ENCODE results near the gene UFC1.

The UFC1 gene

DNA sequence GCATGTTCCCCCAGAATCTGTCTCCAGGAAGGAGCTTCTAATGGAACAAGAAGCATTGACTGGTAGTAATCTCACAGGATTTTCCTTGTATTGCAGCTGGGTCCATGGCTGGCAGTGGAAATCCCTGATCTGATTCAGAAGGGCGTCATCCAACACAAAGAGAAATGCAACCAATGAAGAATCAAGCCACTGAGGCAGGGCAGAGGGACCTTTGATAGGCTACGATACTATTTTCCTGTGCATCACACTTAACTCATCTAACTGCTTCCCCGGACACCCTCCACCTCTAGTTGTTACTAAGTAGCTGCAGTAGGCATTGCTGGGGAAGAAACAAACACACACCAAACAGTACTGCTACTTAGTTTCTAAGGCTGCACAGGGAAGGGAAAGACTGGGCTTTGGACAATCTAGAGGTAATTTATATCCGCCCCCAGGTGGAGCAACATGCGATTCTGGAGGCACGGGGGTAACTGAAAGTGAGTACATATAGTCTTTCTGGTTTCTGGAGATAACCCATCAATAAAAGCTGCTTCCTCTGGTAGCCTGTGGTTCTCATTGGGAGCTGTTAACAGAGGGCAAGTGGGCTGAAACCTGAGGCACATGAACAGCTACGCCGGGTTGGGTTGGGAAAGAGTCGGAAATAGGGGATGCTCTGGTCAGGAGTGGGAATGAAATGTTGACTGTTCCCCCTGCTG lies 4.7 kb downstream of the UFC1 start:
- TF ChIP-seq ZC3H10 (CRISPR knock-in tag; IDR thresholded peaks at IDR 0.05): no peak
- TF ChIP-seq SNAI2 (CRISPR knock-in tag; IDR thresholded peaks at IDR 0.05): no peak
- no peak for TF ChIP-seq CSDC2 (CRISPR knock-in tag; IDR thresholded peaks at IDR 0.05)
- TF ChIP-seq CREB5 (CRISPR knock-in tag; IDR thresholded peaks at IDR 0.05; ENCODE audit: low read depth): no peak
- TF ChIP-seq, protein P1, sequence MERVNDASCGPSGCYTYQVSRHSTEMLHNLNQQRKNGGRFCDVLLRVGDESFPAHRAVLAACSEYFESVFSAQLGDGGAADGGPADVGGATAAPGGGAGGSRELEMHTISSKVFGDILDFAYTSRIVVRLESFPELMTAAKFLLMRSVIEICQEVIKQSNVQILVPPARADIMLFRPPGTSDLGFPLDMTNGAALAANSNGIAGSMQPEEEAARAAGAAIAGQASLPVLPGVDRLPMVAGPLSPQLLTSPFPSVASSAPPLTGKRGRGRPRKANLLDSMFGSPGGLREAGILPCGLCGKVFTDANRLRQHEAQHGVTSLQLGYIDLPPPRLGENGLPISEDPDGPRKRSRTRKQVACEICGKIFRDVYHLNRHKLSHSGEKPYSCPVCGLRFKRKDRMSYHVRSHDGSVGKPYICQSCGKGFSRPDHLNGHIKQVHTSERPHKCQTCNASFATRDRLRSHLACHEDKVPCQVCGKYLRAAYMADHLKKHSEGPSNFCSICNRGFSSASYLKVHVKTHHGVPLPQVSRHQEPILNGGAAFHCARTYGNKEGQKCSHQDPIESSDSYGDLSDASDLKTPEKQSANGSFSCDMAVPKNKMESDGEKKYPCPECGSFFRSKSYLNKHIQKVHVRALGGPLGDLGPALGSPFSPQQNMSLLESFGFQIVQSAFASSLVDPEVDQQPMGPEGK (CRISPR knock-in tag; IDR thresholded peaks at IDR 0.05; ENCODE audit: borderline replicate concordance): no peak
- TF ChIP-seq PPARA (CRISPR knock-in tag; IDR thresholded peaks at IDR 0.05; ENCODE audit: borderline replicate concordance): no peak
- no peak for ATAC-seq

DNA sequence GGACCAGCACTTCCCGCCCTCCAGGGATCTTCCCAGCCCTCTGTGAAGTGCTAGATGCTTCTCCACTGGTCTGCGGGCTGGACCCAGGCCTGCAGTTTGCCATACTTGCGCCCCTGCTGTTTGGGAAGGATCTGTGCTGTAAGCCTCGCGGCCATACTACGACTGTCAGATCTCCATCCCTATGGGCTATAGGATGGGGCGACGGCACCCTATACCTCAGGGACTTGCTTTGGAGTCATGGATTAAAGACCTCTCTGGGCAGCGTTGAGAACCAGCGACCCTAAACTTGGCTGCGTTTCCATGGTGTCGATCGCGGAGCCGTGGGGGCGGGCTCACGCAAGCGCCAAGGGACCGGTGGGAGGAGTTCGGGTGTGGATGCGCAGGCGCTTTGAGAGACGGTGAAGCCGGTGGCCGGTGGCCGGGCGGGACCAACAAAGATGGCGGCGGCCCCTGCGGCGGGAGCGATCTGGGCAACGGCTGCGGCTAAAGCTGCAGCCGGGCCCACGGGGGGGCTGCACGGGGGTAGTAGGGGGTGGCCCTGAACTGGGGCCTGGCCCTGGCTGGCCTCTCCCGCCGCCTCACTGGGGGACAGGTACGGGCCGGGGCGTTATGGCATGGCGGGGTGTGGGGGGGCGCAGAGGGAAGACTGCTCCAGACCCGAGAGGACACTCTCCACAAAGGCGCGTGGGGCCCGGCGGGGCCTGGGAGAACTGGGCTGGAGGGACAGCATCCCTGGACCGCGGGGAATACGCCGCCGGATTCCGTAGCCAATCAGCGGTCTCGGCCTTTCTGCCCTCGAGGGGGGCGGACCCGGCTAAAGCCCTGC lies 5.5 kb downstream of the UFC1 start, which contains the start of gene USP21:
TSS of gene USP21 (plus strand) at position 414 of the 826 bp plus-strand sequence. CDS start 1,141 bp downstream, outside the sequence.
- TF ChIP-seq CSDC2 (CRISPR knock-in tag; IDR thresholded peaks at IDR 0.05) (no peak), ZC3H10 (CRISPR knock-in tag; IDR thresholded peaks at IDR 0.05) (peak; percentile 72; the same call in 1 of the 2 replicates), TOX (CRISPR knock-in tag; IDR thresholded peaks at IDR 0.05; ENCODE audit: borderline replicate concordance) (peak; percentile 8; the same call in 1 of the 2 replicates), ZNF70 (CRISPR knock-in tag; IDR thresholded peaks at IDR 0.05) (no peak), ISL1 (CRISPR knock-in tag; IDR thresholded peaks at IDR 0.05) (no peak), RARB (CRISPR knock-in tag; IDR thresholded peaks at IDR 0.05) (peak; percentile 25; the same call in 1 of the 2 replicates), OSR1 (CRISPR knock-in tag; IDR thresholded peaks at IDR 0.05) (no peak), ARNTL (CRISPR knock-in tag; IDR thresholded peaks at IDR 0.05; ENCODE audit: borderline replicate concordance, low read depth) (no peak), SNAI2 (CRISPR knock-in tag; IDR thresholded peaks at IDR 0.05) (no peak), ZNF565 (CRISPR knock-in tag; conservative IDR thresholded peaks at IDR 0.05; ENCODE audit: low read depth) (no peak), ZFP30 (CRISPR knock-in tag; IDR thresholded peaks at IDR 0.05) (no peak), ESRRG (CRISPR knock-in tag; IDR thresholded peaks at IDR 0.05) (no peak), GLIS3 (CRISPR knock-in tag; IDR thresholded peaks at IDR 0.05) (no peak), BACH2 (CRISPR knock-in tag; IDR thresholded peaks at IDR 0.05; ENCODE audit: borderline replicate concordance) (no peak)
- TF ChIP-seq, protein P1 (CRISPR knock-in tag; IDR thresholded peaks at IDR 0.05; ENCODE audit: borderline replicate concordance): no peak
- TF ChIP-seq, protein P2, sequence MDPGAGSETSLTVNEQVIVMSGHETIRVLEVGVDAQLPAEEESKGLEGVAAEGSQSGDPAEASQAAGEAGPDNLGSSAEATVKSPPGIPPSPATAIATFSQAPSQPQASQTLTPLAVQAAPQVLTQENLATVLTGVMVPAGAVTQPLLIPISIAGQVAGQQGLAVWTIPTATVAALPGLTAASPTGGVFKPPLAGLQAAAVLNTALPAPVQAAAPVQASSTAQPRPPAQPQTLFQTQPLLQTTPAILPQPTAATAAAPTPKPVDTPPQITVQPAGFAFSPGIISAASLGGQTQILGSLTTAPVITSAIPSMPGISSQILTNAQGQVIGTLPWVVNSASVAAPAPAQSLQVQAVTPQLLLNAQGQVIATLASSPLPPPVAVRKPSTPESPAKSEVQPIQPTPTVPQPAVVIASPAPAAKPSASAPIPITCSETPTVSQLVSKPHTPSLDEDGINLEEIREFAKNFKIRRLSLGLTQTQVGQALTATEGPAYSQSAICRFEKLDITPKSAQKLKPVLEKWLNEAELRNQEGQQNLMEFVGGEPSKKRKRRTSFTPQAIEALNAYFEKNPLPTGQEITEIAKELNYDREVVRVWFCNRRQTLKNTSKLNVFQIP (CRISPR knock-in tag; IDR thresholded peaks at IDR 0.05; ENCODE audit: borderline replicate concordance, low read depth): no peak
- TF ChIP-seq, protein P3, sequence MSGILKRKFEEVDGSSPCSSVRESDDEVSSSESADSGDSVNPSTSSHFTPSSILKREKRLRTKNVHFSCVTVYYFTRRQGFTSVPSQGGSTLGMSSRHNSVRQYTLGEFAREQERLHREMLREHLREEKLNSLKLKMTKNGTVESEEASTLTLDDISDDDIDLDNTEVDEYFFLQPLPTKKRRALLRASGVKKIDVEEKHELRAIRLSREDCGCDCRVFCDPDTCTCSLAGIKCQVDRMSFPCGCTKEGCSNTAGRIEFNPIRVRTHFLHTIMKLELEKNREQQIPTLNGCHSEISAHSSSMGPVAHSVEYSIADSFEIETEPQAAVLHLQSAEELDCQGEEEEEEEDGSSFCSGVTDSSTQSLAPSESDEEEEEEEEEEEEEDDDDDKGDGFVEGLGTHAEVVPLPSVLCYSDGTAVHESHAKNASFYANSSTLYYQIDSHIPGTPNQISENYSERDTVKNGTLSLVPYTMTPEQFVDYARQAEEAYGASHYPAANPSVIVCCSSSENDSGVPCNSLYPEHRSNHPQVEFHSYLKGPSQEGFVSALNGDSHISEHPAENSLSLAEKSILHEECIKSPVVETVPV (CRISPR knock-in tag; IDR thresholded peaks at IDR 0.05): no peak
- peak; percentile 95 for ATAC-seq

GRCh38 chr1:161159913-161160243 lies 6.1 kb downstream of the UFC1 start:
- no peak for ATAC-seq
- TF ChIP-seq ZFP30 (CRISPR knock-in tag; IDR thresholded peaks at IDR 0.05): no peak
- TF ChIP-seq, protein P1 (CRISPR knock-in tag; IDR thresholded peaks at IDR 0.05; ENCODE audit: borderline replicate concordance): no peak
- no peak for TF ChIP-seq GLIS3 (CRISPR knock-in tag; IDR thresholded peaks at IDR 0.05)
- no peak for TF ChIP-seq PPARA (CRISPR knock-in tag; IDR thresholded peaks at IDR 0.05; ENCODE audit: borderline replicate concordance)
- TF ChIP-seq TCF4 (CRISPR knock-in tag; IDR thresholded peaks at IDR 0.05; ENCODE audit: borderline replicate concordance): no peak
- TF ChIP-seq ZNF70 (CRISPR knock-in tag; IDR thresholded peaks at IDR 0.05): no peak
- no peak for TF ChIP-seq BACH2 (CRISPR knock-in tag; IDR thresholded peaks at IDR 0.05; ENCODE audit: borderline replicate concordance)
- TF ChIP-seq ZNF8 (CRISPR knock-in tag; IDR thresholded peaks at IDR 0.05): no peak
- TF ChIP-seq, protein P2 (CRISPR knock-in tag; IDR thresholded peaks at IDR 0.05; ENCODE audit: borderline replicate concordance, low read depth): no peak
- TF ChIP-seq CREB5 (CRISPR knock-in tag; IDR thresholded peaks at IDR 0.05; ENCODE audit: low read depth): no peak
- no peak for TF ChIP-seq CSDC2 (CRISPR knock-in tag; IDR thresholded peaks at IDR 0.05)
- no peak for TF ChIP-seq ZFP3 (CRISPR knock-in tag; IDR thresholded peaks at IDR 0.05)
